Liver (tissue), 9 donors: ENCODE results near the gene ARMH1. TPM values are rescaled to one million over a fixed set of nuclear protein-coding genes. Genes with fewer than 3 reads are reported as not detected.

Experiments used
- DNase-seq: peaks from one replicate; pipeline ENCODE4 v3.0.0-alpha.2; 2017; ENCODE audit warnings: low spot score
- H3K27ac ChIP-seq, 2 donors: one replicate each; pipeline ENCODE4 v1.7.0; 2013; ENCODE audit warnings: inconsistent platforms in 2 of 2, low read length in 2 of 2, control low read depth in 1 of 2, low read depth in 1 of 2, mild to moderate bottlenecking in 1 of 2
- H3K27me3 ChIP-seq, 4 donors: one replicate each; pipeline versions ENCODE4 v1.6.1 to v1.7.0; 2013; ENCODE audit warnings: low read length in 3 of 4, inconsistent platforms in 1 of 4, mild to moderate bottlenecking in 1 of 4, moderate library complexity in 1 of 4; ENCODE audit not compliant: control insufficient read depth in 4 of 4, insufficient read depth in 4 of 4
- H3K36me3 ChIP-seq, 4 donors: one replicate each; pipeline versions ENCODE4 v1.6.1 to v1.7.0; 2013; ENCODE audit warnings: low read length in 3 of 4, mild to moderate bottlenecking in 3 of 4, low read depth in 1 of 4, moderate library complexity in 1 of 4; ENCODE audit not compliant: control insufficient read depth in 4 of 4, insufficient read depth in 3 of 4
- H3K4me1 ChIP-seq, 4 donors: one replicate each; pipeline versions ENCODE4 v1.6.1 to v1.7.0; 2013; ENCODE audit warnings: low read length in 3 of 4, mild to moderate bottlenecking in 3 of 4, moderate library complexity in 1 of 4; ENCODE audit not compliant: control insufficient read depth in 4 of 4, insufficient read depth in 4 of 4
- H3K4me3 ChIP-seq, 3 donors: one replicate each; pipeline versions ENCODE4 v1.6.1 to v1.7.0; 2013; ENCODE audit warnings: low read length in 3 of 3, control low read depth in 1 of 3, low read depth in 1 of 3, mild to moderate bottlenecking in 1 of 3
- H3K9ac ChIP-seq, 2 donors: one replicate each; pipeline ENCODE4 v1.7.0; 2013; ENCODE audit warnings: low read length in 2 of 2, mild to moderate bottlenecking in 2 of 2, moderate library complexity in 2 of 2, control low read depth in 1 of 2, low read depth in 1 of 2
- H3K9me3 ChIP-seq, 4 donors: one replicate each; pipeline versions ENCODE4 v1.6.1 to v1.7.0; 2013; ENCODE audit warnings: low read length in 3 of 4; ENCODE audit not compliant: control insufficient read depth in 4 of 4
- EGR1 ChIP-seq, 2 donors: IDR thresholded peaks; 2 replicates each; pipeline ENCODE4 v1.6.1; 2016 to 2018; ENCODE audit warnings: antibody characterized with exemption in 2 of 2, low read depth in 2 of 2
- FOXA1 ChIP-seq: IDR thresholded peaks from 2 replicates; pipeline ENCODE4 v1.6.1; 2016; ENCODE audit warnings: antibody characterized with exemption
- FOXA2 ChIP-seq: IDR thresholded peaks from 2 replicates; pipeline ENCODE4 v1.6.1; 2016; ENCODE audit warnings: antibody characterized with exemption
- GABPA ChIP-seq, 2 donors: IDR thresholded peaks in 1 of 2; conservative IDR thresholded peaks in 1 of 2; 2 replicates each; pipeline ENCODE4 v1.6.1; 2016; ENCODE audit warnings: antibody characterized with exemption in 2 of 2, mild to moderate bottlenecking in 1 of 2, moderate library complexity in 1 of 2
- HNF4A ChIP-seq, 2 donors: conservative IDR thresholded peaks; 2 replicates each; pipeline ENCODE4 v1.6.1; 2016; ENCODE audit warnings: antibody characterized with exemption in 2 of 2, mild to moderate bottlenecking in 2 of 2
- HNF4G ChIP-seq: IDR thresholded peaks from 2 replicates; pipeline ENCODE4 v1.6.1; 2016; ENCODE audit warnings: antibody characterized with exemption
- JUND ChIP-seq, 2 donors: IDR thresholded peaks; 2 replicates each; pipeline ENCODE4 v1.6.1; 2016; ENCODE audit warnings: antibody characterized with exemption in 2 of 2
- MAX ChIP-seq: IDR thresholded peaks from 2 replicates; pipeline ENCODE4 v1.6.1; 2016; ENCODE audit warnings: antibody characterized with exemption
- NR2F2 ChIP-seq: IDR thresholded peaks from 2 replicates; pipeline ENCODE4 v1.6.1; 2016; ENCODE audit warnings: antibody characterized with exemption
- RXRA ChIP-seq, 2 donors: IDR thresholded peaks; 2 replicates each; pipeline ENCODE4 v1.6.1; 2017 to 2018; ENCODE audit warnings: antibody characterized with exemption in 2 of 2, mild to moderate bottlenecking in 1 of 2
- SP1 ChIP-seq: IDR thresholded peaks from 2 replicates; pipeline ENCODE4 v1.6.1; 2018; ENCODE audit warnings: antibody characterized with exemption, mild to moderate bottlenecking
- WGBS: extraction: QIAGEN DNeasy Blood & Tissue Kit; methylation state at CpG from one replicate; pipeline ENCODE4 v1.1.7; 2013; 5-methylcytosine and 5-hydroxymethylcytosine counted together
- polyA plus RNA-seq, 2 donors: library from polyadenylated mRNA; stranded (reverse) in 1 of 2; unstranded in 1 of 2; fragments of 200-250 nt in 1 of 2; fragments of >200 nt in 1 of 2; fragmentation: Nextera tagmentation in 1 of 2; extraction: Ambion mirVana in 1 of 2; gene quantifications; one replicate each; pipeline versions ENCODE4 v1.2.1 to v1.2.3, GENCODE V29; 2013 to 2015
- total RNA-seq, 2 donors: library from RNA; depleted of rRNA; stranded (reverse); fragments of >200 nt; gene quantifications; one replicate each; pipeline ENCODE4 v1.2.3, GENCODE V29; 2014
- TF ChIP-seq, protein P1 (sequence below): IDR thresholded peaks from 2 replicates; pipeline ENCODE4 v1.6.1; 2016; ENCODE audit warnings: antibody characterized with exemption
- TF ChIP-seq, protein P2 (sequence below): IDR thresholded peaks from 2 replicates; pipeline ENCODE4 v1.6.1; 2016; ENCODE audit warnings: antibody characterized with exemption
- TF ChIP-seq, protein P3 (sequence below): fragments of 150-350 bp; IDR thresholded peaks from 2 replicates; pipeline ENCODE4 v1.5.1; 2017; ENCODE audit warnings: improper control_type of control experiment, low read depth, low read length; ENCODE audit not compliant: missing input control
- donor health status: healthy.
- donor health status: healthy.
- donor health status: healthy.
- donor health status: healthy.
- donor health status: healthy.

Gene ARMH1
- total and polyA plus RNA-seq, 4 donors = 2.2 to 20.3 (median 5.5) TPM

DNA sequence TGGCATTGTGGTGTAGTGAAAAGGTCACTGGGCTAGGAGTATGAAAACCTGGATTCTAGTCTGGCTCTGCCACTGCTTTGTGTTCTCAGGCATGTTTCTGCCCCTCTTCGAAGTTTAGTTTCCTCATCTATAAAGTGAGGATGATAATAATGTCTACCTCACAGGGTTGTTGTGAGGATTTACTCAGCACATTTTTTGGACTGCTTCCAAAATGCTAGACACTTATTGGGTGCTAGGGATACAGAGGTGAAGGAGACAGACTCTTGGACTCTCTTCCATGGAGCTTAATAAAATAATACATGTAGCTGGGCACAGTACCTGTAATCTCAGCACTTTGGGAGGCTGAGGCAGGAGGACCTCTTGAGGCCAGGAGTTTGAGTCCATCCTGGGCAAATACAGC lies 68.7 kb downstream of the ARMH1 start:
- no peak overlapping the region for H3K4me3 ChIP-seq
- H3K27ac ChIP-seq = no peak overlapping the region
- no peaks in the 10 kb centered on the region for H3K27me3 ChIP-seq
- H3K36me3 ChIP-seq = no peaks in the 10 kb centered on the region
- TF ChIP-seq HNF4A (conservative IDR thresholded peaks at IDR 0.05) (no peak), EGR1 (IDR thresholded peaks at IDR 0.05; ENCODE audit: low read depth in 2 of 2) (no peak), RXRA (IDR thresholded peaks at IDR 0.05) (no peak), MAX (no peak), GABPA (IDR thresholded peaks at IDR 0.05 in 1 of 2, conservative IDR thresholded peaks at IDR 0.05 in 1 of 2) (no peak), JUND (IDR thresholded peaks at IDR 0.05) (no peak), FOXA2 (no peak)
- TF ChIP-seq, protein P1, sequence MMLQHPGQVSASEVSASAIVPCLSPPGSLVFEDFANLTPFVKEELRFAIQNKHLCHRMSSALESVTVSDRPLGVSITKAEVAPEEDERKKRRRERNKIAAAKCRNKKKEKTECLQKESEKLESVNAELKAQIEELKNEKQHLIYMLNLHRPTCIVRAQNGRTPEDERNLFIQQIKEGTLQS = no peak
- no peak for DNase-seq
- peaks cover 3 to 11% (median 9%) of the 10 kb centered on the region in 4 donors for H3K4me1 ChIP-seq
- WGBS = 96% methylated on average over 1 of the region's 1 CpG
- H3K9ac ChIP-seq = no peak overlapping the region
- H3K9me3 ChIP-seq = no peaks in the 10 kb centered on the region

- Histone ChIP-seq H3K4me3 (no peak overlapping the region), H3K4me1 (no peaks in the 10 kb centered on the region), H3K9ac (no peak overlapping the region), H3K27me3 (no peaks in the 10 kb centered on the region), H3K9me3 (no peaks in the 10 kb centered on the region), H3K36me3 (no peaks in the 10 kb centered on the region), H3K27ac (no peak overlapping the region)
- DNase-seq = no peak
- WGBS = 92% methylated on average over 3 of the region's 3 CpGs
- TF ChIP-seq NR2F2 (no peak), HNF4A (conservative IDR thresholded peaks at IDR 0.05) (no peak), RXRA (IDR thresholded peaks at IDR 0.05) (no peak), FOXA2 (no peak), HNF4G (no peak), EGR1 (IDR thresholded peaks at IDR 0.05; ENCODE audit: low read depth in 2 of 2) (no peak), GABPA (IDR thresholded peaks at IDR 0.05 in 1 of 2, conservative IDR thresholded peaks at IDR 0.05 in 1 of 2) (no peak), JUND (IDR thresholded peaks at IDR 0.05) (no peak)
- TF ChIP-seq, protein P1 = no peak
- TF ChIP-seq, protein P2, sequence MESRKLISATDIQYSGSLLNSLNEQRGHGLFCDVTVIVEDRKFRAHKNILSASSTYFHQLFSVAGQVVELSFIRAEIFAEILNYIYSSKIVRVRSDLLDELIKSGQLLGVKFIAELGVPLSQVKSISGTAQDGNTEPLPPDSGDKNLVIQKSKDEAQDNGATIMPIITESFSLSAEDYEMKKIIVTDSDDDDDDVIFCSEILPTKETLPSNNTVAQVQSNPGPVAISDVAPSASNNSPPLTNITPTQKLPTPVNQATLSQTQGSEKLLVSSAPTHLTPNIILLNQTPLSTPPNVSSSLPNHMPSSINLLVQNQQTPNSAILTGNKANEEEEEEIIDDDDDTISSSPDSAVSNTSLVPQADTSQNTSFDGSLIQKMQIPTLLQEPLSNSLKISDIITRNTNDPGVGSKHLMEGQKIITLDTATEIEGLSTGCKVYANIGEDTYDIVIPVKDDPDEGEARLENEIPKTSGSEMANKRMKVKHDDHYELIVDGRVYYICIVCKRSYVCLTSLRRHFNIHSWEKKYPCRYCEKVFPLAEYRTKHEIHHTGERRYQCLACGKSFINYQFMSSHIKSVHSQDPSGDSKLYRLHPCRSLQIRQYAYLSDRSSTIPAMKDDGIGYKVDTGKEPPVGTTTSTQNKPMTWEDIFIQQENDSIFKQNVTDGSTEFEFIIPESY = no peak
These were observed 73.4 kb downstream of the ARMH1 start for GRCh38 chr1:44747878-44748277.

GRCh38 chr1:44757420-44757819 lies 82.9 kb downstream of the ARMH1 start:
- Histone ChIP-seq H3K4me1 (no peaks in the 10 kb centered on the region), H3K27ac (no peak overlapping the region), H3K9me3 (no peaks in the 10 kb centered on the region), H3K27me3 (no peaks in the 10 kb centered on the region), H3K9ac (no peak overlapping the region), H3K4me3 (no peak overlapping the region), H3K36me3 (no peaks in the 10 kb centered on the region)
- no peak for DNase-seq
- TF ChIP-seq EGR1 (IDR thresholded peaks at IDR 0.05; ENCODE audit: low read depth in 2 of 2) (no peak), HNF4G (no peak), MAX (no peak), RXRA (IDR thresholded peaks at IDR 0.05) (no peak), FOXA1 (no peak), JUND (IDR thresholded peaks at IDR 0.05) (no peak), SP1 (no peak), HNF4A (conservative IDR thresholded peaks at IDR 0.05) (no peak), NR2F2 (no peak)
- TF ChIP-seq, protein P3, sequence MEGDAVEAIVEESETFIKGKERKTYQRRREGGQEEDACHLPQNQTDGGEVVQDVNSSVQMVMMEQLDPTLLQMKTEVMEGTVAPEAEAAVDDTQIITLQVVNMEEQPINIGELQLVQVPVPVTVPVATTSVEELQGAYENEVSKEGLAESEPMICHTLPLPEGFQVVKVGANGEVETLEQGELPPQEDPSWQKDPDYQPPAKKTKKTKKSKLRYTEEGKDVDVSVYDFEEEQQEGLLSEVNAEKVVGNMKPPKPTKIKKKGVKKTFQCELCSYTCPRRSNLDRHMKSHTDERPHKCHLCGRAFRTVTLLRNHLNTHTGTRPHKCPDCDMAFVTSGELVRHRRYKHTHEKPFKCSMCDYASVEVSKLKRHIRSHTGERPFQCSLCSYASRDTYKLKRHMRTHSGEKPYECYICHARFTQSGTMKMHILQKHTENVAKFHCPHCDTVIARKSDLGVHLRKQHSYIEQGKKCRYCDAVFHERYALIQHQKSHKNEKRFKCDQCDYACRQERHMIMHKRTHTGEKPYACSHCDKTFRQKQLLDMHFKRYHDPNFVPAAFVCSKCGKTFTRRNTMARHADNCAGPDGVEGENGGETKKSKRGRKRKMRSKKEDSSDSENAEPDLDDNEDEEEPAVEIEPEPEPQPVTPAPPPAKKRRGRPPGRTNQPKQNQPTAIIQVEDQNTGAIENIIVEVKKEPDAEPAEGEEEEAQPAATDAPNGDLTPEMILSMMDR = no peak
- TF ChIP-seq, protein P1 = no peak
- WGBS = 95% methylated on average over 2 of the region's 2 CpGs
